H1 (cell line): ENCODE results near the gene CCDC71L. TPM values are rescaled to one million over a fixed set of nuclear protein-coding genes. Genes with fewer than 3 reads are reported as not detected.

Experiments used
- CTCF ChIA-PET: fragments of 300-600 bp; sonication (Branson Sonifier 250); formaldehyde crosslinking; loops from one replicate; lab custom pipeline; 2021; ENCODE audit not compliant: partially characterized antibody; lab: Charles Lee
- POLR2A ChIA-PET: fragments of 300-600 bp; sonication (Branson Sonifier 250); formaldehyde crosslinking; loops from one replicate; lab custom pipeline; 2021; ENCODE audit warnings: inconsistent platforms; ENCODE audit not compliant: partially characterized antibody; lab: Charles Lee
- DNase-seq, 2 experiments: peaks; one replicate each; pipeline versions ENCODE4 v3.0.0 to v3.0.0-alpha.2; 2010 to 2022; ENCODE audit warnings: low spot score in 2 of 2, low read depth in 1 of 2, mixed read lengths in 1 of 2
- FAIRE-seq: peaks from 2 replicates; lab custom pipeline; 2011; peaks lifted over from hg19 to GRCh38; lab: Jason Lieb, UNC
- H2AFZ ChIP-seq: 2 replicates; pipeline ENCODE4 v1.8.1; 2012; ENCODE audit warnings: low read length, inconsistent platforms
- H2AK5ac ChIP-seq: 2 replicates; pipeline ENCODE4 v1.6.1; 2013; ENCODE audit warnings: low read depth, low read length
- H2BK120ac ChIP-seq: replicated peaks from 2 replicates; pipeline ENCODE3; 2013; ENCODE audit warnings: low read depth, low read length, inconsistent platforms
- H2BK12ac ChIP-seq: 2 replicates; pipeline ENCODE4 v1.6.1; 2013; ENCODE audit warnings: low read depth, low read length
- H2BK15ac ChIP-seq: 2 replicates; pipeline ENCODE4 v1.6.1; 2013; ENCODE audit warnings: low read length
- H2BK20ac ChIP-seq: 2 replicates; pipeline ENCODE4 v1.6.1; 2013; ENCODE audit warnings: low read length
- H2BK5ac ChIP-seq: 2 replicates; pipeline ENCODE4 v1.6.1; 2013; ENCODE audit warnings: low read depth, low read length
- H3K14ac ChIP-seq: 2 replicates; pipeline ENCODE4 v1.6.1; 2013; ENCODE audit warnings: inconsistent platforms; ENCODE audit not compliant: insufficient read length
- H3K18ac ChIP-seq: 2 replicates; pipeline ENCODE4 v1.6.1; 2013; ENCODE audit warnings: low read length; ENCODE audit errors: extremely low read depth
- H3K23ac ChIP-seq: 2 replicates; pipeline ENCODE4 v1.6.1; 2013; ENCODE audit warnings: inconsistent platforms; ENCODE audit not compliant: insufficient read length
- H3K23me2 ChIP-seq: 2 replicates; pipeline ENCODE4 v1.6.1; 2013; ENCODE audit warnings: low read depth, low read length
- H3K27ac ChIP-seq: 2 replicates; pipeline ENCODE4 v1.6.1; 2011; ENCODE audit warnings: low read depth, low read length, inconsistent platforms
- H3K27me3 ChIP-seq, 4 experiments: replicated peaks in 1 of 4; 1 replicate in 1 of 4; 2 replicates in 3 of 4; pipeline versions ENCODE4 v1.6.1 to v1.8.1; 2011 to 2013; ENCODE audit warnings: low read length in 3 of 4, mild to moderate bottlenecking in 3 of 4, inconsistent platforms in 2 of 4, mixed read lengths in 2 of 4, moderate library complexity in 1 of 4; ENCODE audit not compliant: control insufficient read depth in 3 of 4, insufficient read depth in 3 of 4; ENCODE audit errors: extremely low read depth in 1 of 4
- H3K36me3 ChIP-seq, 4 experiments: 2 replicates each; pipeline versions ENCODE4 v1.6.1 to v1.8.1; 2011 to 2013; ENCODE audit warnings: mild to moderate bottlenecking in 4 of 4, low read length in 3 of 4, moderate library complexity in 2 of 4, control low read depth in 1 of 4, inconsistent platforms in 1 of 4; ENCODE audit not compliant: insufficient read depth in 4 of 4, control insufficient read depth in 2 of 4
- H3K4ac ChIP-seq: replicated peaks from 2 replicates; pipeline ENCODE3; 2013; ENCODE audit warnings: low read length, low read depth, mixed read lengths, inconsistent platforms; ENCODE audit not compliant: insufficient read length
- H3K4me1 ChIP-seq, 4 experiments: replicated peaks in 1 of 4; 1 replicate in 1 of 4; 2 replicates in 3 of 4; pipeline versions ENCODE4 v1.6.1 to v1.8.1; 2011 to 2013; ENCODE audit warnings: low read length in 3 of 4, inconsistent platforms in 2 of 4, mixed read lengths in 1 of 4; ENCODE audit not compliant: insufficient read depth in 4 of 4, control insufficient read depth in 3 of 4
- H3K4me2 ChIP-seq, 2 experiments: 2 replicates each; pipeline versions ENCODE4 v1.6.1 to v1.8.1; 2011 to 2013; ENCODE audit warnings: low read depth in 2 of 2, low read length in 2 of 2, control low read depth in 1 of 2, inconsistent platforms in 1 of 2, mild to moderate bottlenecking in 1 of 2; ENCODE audit not compliant: insufficient read depth in 1 of 2
- H3K4me3 ChIP-seq, 4 experiments: fragments of 200-600, 300-600 bp in 1 of 4; sonication (generic), shearing (Covaris generic), sonication (Bioruptor Twin) in 1 of 4; 2 replicates each; pipeline versions ENCODE4 v1.5.1 to v1.8.1; 2011 to 2016; ENCODE audit warnings: low read length in 4 of 4, low read depth in 3 of 4, control low read depth in 2 of 4, inconsistent platforms in 2 of 4, mild to moderate bottlenecking in 2 of 4, mixed read lengths in 1 of 4, moderate library complexity in 1 of 4; ENCODE audit not compliant: insufficient read depth in 2 of 4; ENCODE audit errors: extremely low read depth in 1 of 4
- H3K56ac ChIP-seq: replicated peaks from 2 replicates; pipeline ENCODE3; 2013; ENCODE audit warnings: low read depth, mild to moderate bottlenecking, mixed read lengths, low read length, inconsistent platforms; ENCODE audit not compliant: insufficient read length
- H3K79me1 ChIP-seq: 2 replicates; pipeline ENCODE4 v1.6.1; 2013; ENCODE audit warnings: low read depth, low read length, control low read depth
- H3K79me2 ChIP-seq, 2 experiments: 2 replicates each; pipeline versions ENCODE4 v1.6.1 to v1.8.1; 2012 to 2013; ENCODE audit warnings: low read length in 2 of 2, mild to moderate bottlenecking in 2 of 2, inconsistent platforms in 1 of 2; ENCODE audit not compliant: insufficient read depth in 2 of 2, control insufficient read depth in 1 of 2
- H3K9ac ChIP-seq, 4 experiments: replicated peaks in 1 of 4; 1 replicate in 1 of 4; 2 replicates in 3 of 4; pipeline versions ENCODE4 v1.6.1 to v1.8.1; 2011 to 2013; ENCODE audit warnings: low read depth in 3 of 4, low read length in 3 of 4, control low read depth in 2 of 4, mild to moderate bottlenecking in 2 of 4, moderate library complexity in 2 of 4, inconsistent platforms in 1 of 4; ENCODE audit errors: extremely low read depth in 1 of 4
- H3K9me3 ChIP-seq, 2 experiments: 2 replicates each; pipeline versions ENCODE4 v1.6.1 to v1.8.1; 2012 to 2013; ENCODE audit warnings: mild to moderate bottlenecking in 2 of 2, moderate library complexity in 2 of 2, control low read depth in 1 of 2, inconsistent platforms in 1 of 2, low read depth in 1 of 2, low read length in 1 of 2, mixed read lengths in 1 of 2; ENCODE audit not compliant: insufficient read depth in 2 of 2
- H4K20me1 ChIP-seq, 2 experiments: replicated peaks in 1 of 2; 2 replicates each; pipeline versions ENCODE3 to v1.8.1; 2011 to 2013; ENCODE audit warnings: inconsistent platforms in 2 of 2, low read length in 2 of 2, mild to moderate bottlenecking in 1 of 2; ENCODE audit not compliant: insufficient read depth in 2 of 2, control insufficient read depth in 1 of 2
- H4K5ac ChIP-seq: 2 replicates; pipeline ENCODE4 v1.6.1; 2013; ENCODE audit warnings: low read length, low read depth, mixed read lengths, inconsistent platforms; ENCODE audit not compliant: insufficient read length
- H4K8ac ChIP-seq: 2 replicates; pipeline ENCODE4 v1.8.0; 2013; ENCODE audit warnings: mild to moderate bottlenecking, moderate library complexity, low read length, inconsistent platforms; ENCODE audit not compliant: insufficient read depth; ENCODE audit errors: extremely low read depth
- H4K91ac ChIP-seq: replicated peaks from 2 replicates; pipeline ENCODE3; 2013; ENCODE audit warnings: low read length, mixed read lengths, inconsistent platforms; ENCODE audit not compliant: insufficient read length
- CTBP2 ChIP-seq: IDR thresholded peaks from 2 replicates; pipeline ENCODE4 v1.7.0; 2011; ENCODE audit warnings: borderline replicate concordance, mild to moderate bottlenecking, moderate library complexity, mixed read lengths, low read length; ENCODE audit not compliant: insufficient read depth, insufficient read length
- EZH2 ChIP-seq: fragments of 200-600 bp; sonication (generic); IDR thresholded peaks from 2 replicates; pipeline ENCODE4 v1.7.1; 2012; ENCODE audit warnings: low read depth, mild to moderate bottlenecking, moderate library complexity, low read length, inconsistent platforms; ENCODE audit not compliant: severe bottlenecking
- WGBS, 2 experiments: shearing (Covaris generic) in 1 of 2; methylation state at CpG; one replicate each; pipeline versions ENCODE4 v1.1.6 to v1.1.7; 2013 to 2015; ENCODE audit warnings: low lambda C conversion rate in 2 of 2, mixed read lengths in 2 of 2, inconsistent platforms in 1 of 2, low coverage in 1 of 2, missing lambda C conversion rate in 1 of 2; ENCODE audit not compliant: insufficient replicate concordance in 2 of 2, insufficient coverage in 1 of 2, insufficient read length in 1 of 2; ENCODE audit errors: extremely low coverage in 1 of 2, missing lambda C conversion rate in 1 of 2; 5-methylcytosine and 5-hydroxymethylcytosine counted together
- polyA plus RNA-seq, 7 experiments: library from polyadenylated mRNA; depleted of rRNA in 3 of 7; stranded (reverse) in 5 of 7; unstranded in 2 of 7; fragments of >200 nt in 5 of 7; fragments of 200-250 nt in 2 of 7; gene quantifications; 1 replicate in 5 of 7; 2 replicates in 1 of 7; 4 replicates in 1 of 7; pipeline versions ENCODE4 v1.2.1 to v1.2.3, GENCODE V29; 2011 to 2013; ENCODE audit warnings: missing spikeins in 2 of 7, mixed read lengths in 2 of 7
- total RNA-seq: library from RNA; stranded (reverse); fragmentation: NEBNext Ultra II Directional; extraction: Animal tissue kit (Norgen Biotek cat#: 25700); gene quantifications from 2 replicates; pipeline ENCODE4 v1.2.1, GENCODE V29; 2021

The CCDC71L gene
- total and polyA plus RNA-seq, 2 of the 8 experiments (the other 6 are each of a cell fraction or from before 2014, with no cell fraction given) = 12.5 to 16.7 TPM

DNA sequence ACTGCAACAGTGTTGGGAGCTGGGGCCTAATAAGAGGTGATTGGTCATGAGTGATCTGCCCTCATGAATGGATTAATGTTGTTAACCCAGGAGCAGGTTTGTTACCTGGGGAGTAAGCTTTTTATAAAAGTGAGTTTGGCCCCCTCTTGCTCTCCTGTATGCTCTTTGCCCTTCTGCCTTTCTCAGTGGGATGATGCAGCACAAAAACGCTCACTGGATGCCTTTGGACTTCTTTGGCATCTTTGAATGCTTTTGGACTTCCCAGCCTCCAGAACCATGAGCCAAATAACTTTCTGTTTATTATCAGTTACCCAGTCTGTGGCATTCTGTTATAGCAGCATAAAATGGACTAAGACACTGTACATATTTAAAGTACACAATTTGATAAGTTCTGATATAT lies 48.5 kb downstream of the CCDC71L start:
- Histone ChIP-seq H3K27me3 (no peaks in the 10 kb centered on the region; a peak in 1 of 7 replicates), H3K9ac (no peak overlapping the region), H3K79me1 (no peaks in the 10 kb centered on the region), H3K14ac (no peak overlapping the region), H3K27ac (no peak overlapping the region), H3K4me1 (no peaks in the 10 kb centered on the region; a peak in 1 of 7 replicates), H4K8ac (no peak overlapping the region), H2BK5ac (no peak overlapping the region), H3K23me2 (no peaks in the 10 kb centered on the region), H3K9me3 (no peaks in the 10 kb centered on the region), H3K18ac (no peak overlapping the region), H2AK5ac (no peak overlapping the region), H2BK15ac (no peak overlapping the region), H3K36me3 (no peaks in the 10 kb centered on the region), H2AFZ (no peak overlapping the region), H2BK20ac (no peak overlapping the region), H2BK12ac (no peak overlapping the region), H3K4ac (no peak overlapping the region), H4K5ac (no peak overlapping the region), H3K56ac (no peak overlapping the region), H3K23ac (no peak overlapping the region), H2BK120ac (no peak overlapping the region), H4K20me1 (no peaks in the 10 kb centered on the region), H4K91ac (no peak overlapping the region), H3K4me3 (no peak overlapping the region), H3K79me2 (no peaks in the 10 kb centered on the region), H3K4me2 (no peak overlapping the region)
- ChIA-PET CTCF (interaction anchor here (0.9 to 1.6 kb wide), 3 partner anchors 9 to 48 kb away, joined by 3 to 8 read pairs (median 3); partner anchors contain the start of gene CCDC71L), POLR2A (no interaction called here)
- FAIRE-seq = no peak
- no peak for DNase-seq
- 95% methylated on average over 1 of the region's 1 CpG; no CpG with 5 or more reads in 1 of the 2 experiments for WGBS, 2 experiments
- no peak for TF ChIP-seq EZH2
- no peak for TF ChIP-seq CTBP2
